ENCODE data around the gene ADAMTS6. TPM values are rescaled to one million over a fixed set of nuclear protein-coding genes. Genes with fewer than 3 reads are reported as not detected.

ADAMTS6 gene
- total RNA-seq, 6 experiments from 2014 or later = 23.1 to 29.9 (median 28.3) TPM

- TF ChIP-seq CTCF (IDR thresholded peaks at IDR 0.05) = no peak
- Mint-ChIP-seq H3K27me3 (ENCODE audit: insufficient read depth) (no peaks in the 10 kb centered on the region), H3K4me3 (no peak overlapping the region), H3K36me3 (ENCODE audit: low read depth) (peaks cover 57% of the 10 kb centered on the region), H3K4me1 (ENCODE audit: low read depth) (peaks cover 8% of the 10 kb centered on the region), H3K27ac (no peak overlapping the region), H3K9me3 (peaks cover 25% of the 10 kb centered on the region)
- no peak for DNase-seq
Measured at GRCh38 chr5:65423623-65424022, 58.1 kb downstream of the ADAMTS6 start.

DNA sequence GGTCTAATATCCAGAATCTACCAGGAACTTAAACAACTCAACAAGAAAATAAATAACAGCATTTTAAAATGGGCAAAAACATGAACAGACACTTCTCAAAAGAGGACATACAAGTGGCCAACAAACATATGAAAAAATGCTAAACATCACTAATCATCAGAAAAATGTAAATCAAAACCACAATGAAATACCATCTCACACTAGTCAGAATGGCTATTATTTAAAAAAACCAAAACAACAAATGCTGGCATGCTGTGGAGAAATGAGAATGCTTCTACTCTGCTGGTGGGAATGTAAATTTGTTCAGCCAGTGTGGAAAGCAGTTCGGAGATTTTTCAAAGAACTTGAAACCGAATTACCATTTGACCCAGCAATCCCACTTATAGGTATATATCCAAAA is 63.1 kb downstream of the ADAMTS6 start:
- 0 out of 2 replicates have a peak, but pooled peaks have one; percentile 29 for TF ChIP-seq CTCF (IDR thresholded peaks at IDR 0.05)
- Mint-ChIP-seq H3K4me3 (no peak overlapping the region), H3K27ac (peak overlapping the region; percentile 45; the same call in 1 of the 2 replicates), H3K36me3 (ENCODE audit: low read depth) (peaks cover 68% of the 10 kb centered on the region), H3K4me1 (ENCODE audit: low read depth) (peaks cover 20% of the 10 kb centered on the region), H3K9me3 (peaks cover 44% of the 10 kb centered on the region), H3K27me3 (ENCODE audit: insufficient read depth) (no peaks in the 10 kb centered on the region; the same call in 1 of the 2 replicates)
- DNase-seq = peak; percentile 59

DNA sequence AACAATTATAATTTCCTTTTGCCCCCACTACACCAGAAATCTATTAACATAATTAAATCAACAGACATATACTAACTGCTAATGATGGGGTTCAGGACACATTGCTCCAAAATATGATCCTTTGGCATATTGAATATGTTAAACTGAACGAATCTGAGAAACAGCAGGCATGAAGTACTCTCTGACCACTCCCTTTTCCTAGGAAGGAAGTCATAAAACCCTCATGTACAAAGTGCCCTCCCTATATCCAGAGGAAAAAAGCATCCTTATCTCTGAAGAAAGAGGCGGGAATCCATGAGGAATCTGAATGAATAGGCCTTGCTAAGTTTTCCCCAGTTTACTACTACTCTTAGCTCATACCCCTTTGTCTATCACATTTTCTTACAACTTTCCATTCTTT is 67.9 kb downstream of the ADAMTS6 start:
- DNase-seq = no peak
- Mint-ChIP-seq H3K4me3 (no peak overlapping the region), H3K36me3 (ENCODE audit: low read depth) (peaks cover 45% of the 10 kb centered on the region), H3K4me1 (ENCODE audit: low read depth) (peaks cover 16% of the 10 kb centered on the region), H3K27ac (no peak overlapping the region), H3K27me3 (ENCODE audit: insufficient read depth) (no peaks in the 10 kb centered on the region; the same call in 1 of the 2 replicates), H3K9me3 (peaks cover 21% of the 10 kb centered on the region)
- TF ChIP-seq CTCF (IDR thresholded peaks at IDR 0.05) = no peak

GRCh38 chr5:65412842-65413241 is 68.9 kb downstream of the ADAMTS6 start:
- Mint-ChIP-seq H3K27me3 (ENCODE audit: insufficient read depth) (no peaks in the 10 kb centered on the region; the same call in 1 of the 2 replicates), H3K9me3 (peaks cover 12% of the 10 kb centered on the region), H3K4me1 (ENCODE audit: low read depth) (peaks cover 10% of the 10 kb centered on the region; the same call in 1 of the 2 replicates), H3K36me3 (ENCODE audit: low read depth) (peaks cover 45% of the 10 kb centered on the region), H3K4me3 (no peak overlapping the region), H3K27ac (no peak overlapping the region)
- TF ChIP-seq CTCF (IDR thresholded peaks at IDR 0.05) = no peak
- DNase-seq = no peak

DNA sequence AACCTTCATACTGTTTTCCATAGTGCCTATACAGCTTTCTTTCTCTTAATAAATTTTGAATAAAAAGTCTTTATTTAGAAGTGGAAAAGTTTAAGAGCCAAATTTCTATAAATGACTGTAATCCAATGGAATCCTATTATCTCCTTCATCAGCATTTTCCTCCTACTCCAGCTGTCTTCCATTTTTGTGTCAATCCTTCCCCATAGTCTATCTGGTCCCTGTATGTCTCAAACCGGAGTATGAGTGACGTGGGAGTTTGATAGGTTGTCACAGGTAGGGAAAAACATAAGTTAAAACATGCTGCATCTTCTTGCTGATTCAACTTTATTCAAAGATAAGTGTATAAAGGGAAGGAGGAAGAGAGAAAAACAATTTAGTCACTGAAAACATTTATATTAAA is 70.4 kb downstream of the ADAMTS6 start:
- Mint-ChIP-seq H3K4me1 (ENCODE audit: low read depth) (peaks cover 10% of the 10 kb centered on the region; the same call in 1 of the 2 replicates), H3K27ac (no peak overlapping the region), H3K4me3 (no peak overlapping the region), H3K9me3 (peaks cover 4% of the 10 kb centered on the region; the same call in 1 of the 2 replicates), H3K27me3 (ENCODE audit: insufficient read depth) (no peaks in the 10 kb centered on the region), H3K36me3 (ENCODE audit: low read depth) (peaks cover 41% of the 10 kb centered on the region)
- DNase-seq = no peak
- TF ChIP-seq CTCF (IDR thresholded peaks at IDR 0.05) = no peak

All from HFFc6 (cell line).